ENCODE measurements around the gene FAM53B. TPM values are rescaled to one million over a fixed set of nuclear protein-coding genes. Genes with fewer than 3 reads are reported as not detected.

FAM53B gene
- total RNA-seq, 4 donors from 2014 or later: 21.9 to 42.6 (median 32.2) TPM

DNA sequence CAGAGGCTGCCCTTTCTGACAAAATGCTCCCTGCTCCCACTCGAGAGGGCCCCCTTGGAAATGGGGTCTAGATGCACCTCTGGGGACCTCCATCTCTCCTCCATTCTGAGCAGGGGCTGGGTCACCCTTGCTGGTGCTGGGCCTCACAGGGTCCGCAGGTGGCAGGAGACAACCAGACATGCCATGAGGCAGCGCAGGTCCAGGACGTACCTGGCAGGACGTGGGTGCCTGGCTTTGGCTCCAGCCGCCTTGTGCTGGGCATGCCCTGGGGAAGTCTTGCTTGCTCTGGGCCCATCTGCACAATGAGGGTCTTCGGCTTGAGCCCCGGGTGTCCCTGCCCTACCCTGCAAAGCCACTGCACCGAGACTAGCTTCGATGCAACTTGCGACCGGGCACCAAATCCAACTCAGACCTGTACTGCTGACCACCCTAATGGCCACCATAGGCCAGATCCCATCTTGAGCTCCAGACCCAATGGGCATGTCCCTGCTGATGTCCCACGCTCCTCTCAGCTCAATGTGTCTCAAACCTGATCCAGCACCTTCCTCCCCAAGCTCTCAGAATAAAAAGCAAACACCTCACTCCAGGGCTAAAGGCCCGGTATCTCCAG is 107.0 kb downstream of the FAM53B start:
- no peak for TF ChIP-seq CTCF (IDR thresholded peaks at IDR 0.05)
- DNase-seq (ENCODE audit: low spot score) (no peak), ATAC-seq (ENCODE audit: low FRiP score) (no peak)

DNA sequence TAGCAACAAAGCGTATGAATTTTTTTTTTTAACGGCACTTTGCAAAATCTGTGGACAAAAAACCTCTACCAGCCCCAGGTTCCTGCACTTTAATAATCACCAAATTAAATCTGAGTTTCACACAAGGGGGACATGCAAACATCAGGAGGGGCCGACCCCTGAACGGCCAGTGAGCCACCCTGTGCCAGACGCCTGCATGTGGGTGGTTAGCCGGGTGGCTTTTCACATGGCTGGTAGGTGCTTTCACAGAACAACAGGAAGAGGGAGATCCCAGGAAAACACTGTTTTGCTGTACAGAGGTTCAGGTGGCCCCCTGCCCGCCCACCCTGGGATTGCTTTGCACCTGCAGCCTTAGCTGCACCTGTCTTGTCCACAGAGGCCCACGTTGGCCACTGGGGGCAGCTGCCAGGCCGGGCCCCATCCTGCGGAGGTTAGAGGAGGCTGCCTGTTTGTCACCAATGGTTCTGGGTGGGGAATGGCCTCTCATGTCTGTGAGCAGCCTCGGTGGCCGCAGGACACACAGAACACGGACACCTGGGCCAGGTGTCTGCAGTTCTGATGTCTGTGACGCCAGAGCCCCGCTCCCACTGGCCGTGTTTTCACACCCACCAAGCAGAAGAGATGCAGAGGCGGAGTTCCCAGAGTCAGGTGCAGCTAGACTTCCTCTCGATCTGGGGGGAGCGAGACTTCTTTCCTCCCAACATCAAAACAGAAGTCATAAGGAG is 107.7 kb downstream of the FAM53B start:
- ATAC-seq (ENCODE audit: low FRiP score) (no peak), DNase-seq (ENCODE audit: low spot score) (no peak)
- TF ChIP-seq CTCF (IDR thresholded peaks at IDR 0.05): no peak

DNA sequence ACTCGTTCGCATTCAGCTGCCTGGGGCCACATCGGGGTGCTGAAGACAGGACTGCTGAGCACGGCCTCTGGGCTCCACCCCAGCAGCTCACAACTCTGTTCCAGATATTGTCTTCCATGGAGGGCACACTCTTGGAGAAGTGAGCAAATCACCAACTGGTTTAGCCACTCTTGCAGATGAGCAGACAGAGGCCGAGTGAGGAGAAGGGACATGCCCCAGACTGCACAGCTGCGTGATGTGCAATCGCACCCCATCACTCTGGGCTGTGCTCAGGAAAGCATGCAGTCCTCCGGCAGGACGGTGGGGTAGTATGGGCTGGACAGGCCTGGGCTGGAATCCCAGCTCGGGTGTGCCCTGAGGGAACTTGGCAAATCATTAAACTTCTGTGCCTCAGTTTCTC is 111.6 kb downstream of the FAM53B start:
- ATAC-seq (ENCODE audit: low FRiP score) (no peak), DNase-seq (ENCODE audit: low spot score) (no peak)
- no peak for TF ChIP-seq CTCF (IDR thresholded peaks at IDR 0.05)

DNA sequence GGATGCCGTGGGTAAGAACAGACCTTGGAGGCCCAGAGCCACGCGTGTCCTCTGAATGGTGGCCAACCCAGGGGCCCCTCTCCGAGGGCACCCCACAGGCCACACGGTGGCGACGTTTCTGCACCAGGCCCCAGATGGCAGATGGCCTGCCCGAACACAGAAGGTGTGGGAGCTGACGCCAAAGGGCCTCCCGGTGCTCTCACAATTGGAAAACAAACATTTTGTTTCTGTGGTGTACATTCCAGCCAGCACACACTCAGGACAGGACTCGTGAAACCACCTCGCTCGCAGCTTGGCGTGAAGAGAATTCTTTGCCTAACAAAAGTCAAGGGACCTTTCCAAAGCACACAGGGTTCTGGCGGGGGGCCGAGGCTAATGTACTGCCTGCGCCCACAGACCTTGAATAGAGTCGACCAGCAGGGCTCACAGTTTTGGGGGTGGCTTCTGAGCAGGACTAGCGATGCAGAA is 112.1 kb downstream of the FAM53B start:
- DNase-seq (ENCODE audit: low spot score): no peak
- no peak for TF ChIP-seq CTCF (IDR thresholded peaks at IDR 0.05)
- ATAC-seq (ENCODE audit: low FRiP score): no peak

DNA sequence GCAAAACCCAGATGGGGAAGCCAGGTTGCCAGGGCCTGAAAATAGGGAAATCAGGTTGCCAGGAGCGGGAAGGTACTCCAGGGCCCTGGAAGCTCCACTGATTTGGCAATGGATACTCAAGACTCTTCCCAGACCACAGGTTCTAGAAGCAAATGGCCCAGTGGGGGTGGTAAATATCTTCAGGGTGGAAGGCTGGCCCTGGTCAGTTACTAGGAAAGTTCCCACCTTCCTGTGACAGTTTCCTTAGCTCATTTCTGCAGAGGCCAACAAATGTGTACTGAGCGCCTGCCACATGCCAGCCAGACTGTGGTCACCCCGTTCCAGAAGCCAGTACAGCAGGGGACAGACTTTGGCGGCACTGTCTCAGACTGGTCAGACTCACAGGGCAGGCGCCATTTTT is 113.6 kb downstream of the FAM53B start:
- TF ChIP-seq CTCF (IDR thresholded peaks at IDR 0.05): no peak
- ATAC-seq (ENCODE audit: low FRiP score) (no peak), DNase-seq (ENCODE audit: low spot score) (no peak)

GRCh38 chr10:124629842-124630241 is 114.3 kb downstream of the FAM53B start:
- ATAC-seq (ENCODE audit: low FRiP score) (no peak), DNase-seq (ENCODE audit: low spot score) (no peak)
- no peak for TF ChIP-seq CTCF (IDR thresholded peaks at IDR 0.05)

GRCh38 chr10:124629415-124629814 is 114.8 kb downstream of the FAM53B start:
- TF ChIP-seq CTCF (IDR thresholded peaks at IDR 0.05): no peak
- DNase-seq (ENCODE audit: low spot score) (no peak), ATAC-seq (ENCODE audit: low FRiP score) (no peak)

Measured in omental fat pad (tissue), 4 donors.